ENCODE data around the gene RER1. TPM values are rescaled to one million over a fixed set of nuclear protein-coding genes. Genes with fewer than 3 reads are reported as not detected.
A peak's percentile ranks its signal among the peaks of the same experiment; 100 is the strongest.

The RER1 gene, protein sequence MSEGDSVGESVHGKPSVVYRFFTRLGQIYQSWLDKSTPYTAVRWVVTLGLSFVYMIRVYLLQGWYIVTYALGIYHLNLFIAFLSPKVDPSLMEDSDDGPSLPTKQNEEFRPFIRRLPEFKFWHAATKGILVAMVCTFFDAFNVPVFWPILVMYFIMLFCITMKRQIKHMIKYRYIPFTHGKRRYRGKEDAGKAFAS
- polyA plus RNA-seq (ENCODE audit: insufficient read length) = 72.7 TPM

DNA sequence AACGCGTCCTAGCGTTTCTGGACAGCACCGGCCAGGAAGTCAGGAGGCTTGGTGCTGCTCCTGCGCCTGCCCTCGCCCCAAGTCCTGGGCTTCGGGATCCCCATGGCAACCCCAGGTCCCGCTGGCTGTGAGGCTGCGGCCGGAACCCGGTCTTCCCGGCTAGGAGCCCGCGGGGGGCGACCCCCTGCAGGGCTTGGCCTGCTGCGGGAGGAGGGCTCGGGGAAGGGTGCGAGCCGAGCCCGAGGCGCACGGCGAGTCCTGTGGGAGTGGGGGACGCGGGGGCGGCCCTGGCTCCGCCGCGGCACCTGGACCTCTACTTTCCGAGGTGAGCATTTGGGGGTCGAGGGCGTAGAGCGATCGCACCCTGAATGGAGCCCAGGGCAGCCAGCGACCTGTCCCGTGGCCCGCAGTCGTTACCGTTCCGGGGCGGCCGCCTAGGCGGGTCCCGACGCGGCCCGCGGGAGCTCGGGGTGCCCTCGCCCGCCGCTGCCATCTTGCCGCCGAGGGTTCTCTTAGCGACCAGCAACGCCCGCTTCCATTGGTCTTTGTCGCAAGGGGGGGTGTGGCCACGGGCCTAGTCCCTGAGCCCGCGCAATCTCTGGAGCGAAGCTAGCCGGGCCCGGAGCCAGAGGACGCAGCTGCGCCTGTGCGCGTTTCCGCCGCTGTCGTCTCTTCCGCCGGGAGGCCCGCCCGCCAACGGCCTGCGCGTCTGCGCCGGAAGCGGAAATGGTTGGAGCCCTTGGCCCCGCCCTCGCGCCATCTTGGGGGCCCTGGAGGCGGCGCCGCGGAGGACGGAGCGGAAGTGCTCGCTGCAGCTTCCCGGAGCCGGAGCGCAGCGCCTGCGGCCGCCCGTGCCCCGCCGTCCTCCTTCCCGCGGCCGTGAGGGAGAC is at the start of gene RER1, which contains the start of gene MORN1:
RER1 (plus strand) TSS at position 801 of the 890 bp plus-strand sequence. CDS start 3,950 bp downstream, outside the sequence.
MORN1 (minus strand) TSS at position 514 of the 890 bp plus-strand sequence; CDS start at position 493, 21 bp downstream.
- DNase-seq = peak; percentile 100

DNA sequence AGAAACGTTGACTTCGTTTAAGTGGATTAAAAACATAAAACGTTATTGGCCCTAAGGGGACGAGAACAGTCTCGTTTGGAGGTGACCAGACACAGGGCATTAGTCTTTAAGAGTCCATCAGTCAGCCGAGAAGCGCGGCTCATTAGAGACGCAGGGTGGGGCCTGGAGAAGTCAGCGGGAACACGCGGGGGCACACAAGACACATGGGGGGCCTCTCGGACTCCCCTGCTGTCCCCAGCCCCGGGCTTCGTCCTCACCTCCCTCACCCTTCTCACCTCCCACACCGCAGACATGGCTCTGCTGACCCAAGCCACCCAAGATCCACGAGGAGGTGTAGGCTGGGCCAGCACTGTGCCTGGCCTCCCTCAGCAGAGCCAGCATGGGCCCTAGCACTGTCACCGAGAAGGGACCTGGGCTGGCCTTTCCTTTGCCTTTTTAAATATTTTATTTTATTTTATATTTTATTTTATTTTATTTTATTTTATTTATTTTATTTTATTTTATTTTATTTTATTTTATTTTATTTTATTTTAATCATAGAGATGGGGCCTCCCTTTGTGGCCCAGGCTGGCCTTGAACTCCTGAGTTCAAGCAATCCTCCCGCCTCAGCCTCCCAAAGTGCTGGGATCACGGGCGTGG is 49.1 kb upstream of the RER1 start:
- DNase-seq = no peak

DNA sequence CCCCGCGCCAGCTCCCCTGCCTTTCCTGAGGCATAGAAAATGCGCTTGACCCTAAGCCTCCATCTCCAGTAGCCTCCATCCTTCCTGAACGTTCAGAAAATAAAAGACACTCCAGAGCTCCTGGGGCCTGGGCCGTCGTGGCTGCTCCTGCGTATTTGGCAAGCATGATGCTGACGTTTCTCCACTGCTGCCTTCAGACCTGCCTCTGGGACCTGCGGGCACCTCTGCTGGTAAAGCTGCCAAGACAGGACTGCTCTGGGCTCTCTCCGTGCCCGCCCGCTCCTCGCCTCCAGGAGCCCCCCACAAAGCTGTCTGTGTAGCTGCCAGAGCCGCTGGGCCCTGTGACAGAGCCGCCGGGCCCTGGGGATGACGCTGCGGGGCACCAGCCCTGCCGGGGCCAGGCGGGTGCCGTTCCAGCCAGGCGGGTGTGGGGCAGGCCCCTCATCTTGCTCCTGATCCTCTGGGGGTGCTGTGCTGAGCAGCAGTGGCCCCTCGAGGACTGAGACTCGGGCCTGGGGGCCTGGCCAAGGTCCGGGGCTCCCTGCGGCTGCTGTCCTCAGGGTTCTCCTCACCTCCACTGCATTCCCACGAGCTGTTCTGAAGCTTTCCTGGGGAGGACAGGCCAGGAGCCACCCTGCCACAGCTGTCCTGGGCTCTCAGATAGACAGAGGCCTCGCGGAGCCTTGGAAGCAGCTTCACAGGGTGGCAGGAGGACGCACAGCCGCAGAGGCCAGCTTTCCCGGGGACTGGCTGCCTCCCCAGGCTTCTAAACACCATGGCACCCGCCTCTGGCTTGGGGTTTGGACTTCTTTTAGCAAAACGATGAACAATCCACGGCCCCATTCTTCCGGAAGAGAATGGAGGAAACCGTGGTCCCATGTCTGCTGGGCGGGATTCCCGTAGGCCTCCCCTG is 48.4 kb upstream of the RER1 start:
- DNase-seq = no peak

DNA sequence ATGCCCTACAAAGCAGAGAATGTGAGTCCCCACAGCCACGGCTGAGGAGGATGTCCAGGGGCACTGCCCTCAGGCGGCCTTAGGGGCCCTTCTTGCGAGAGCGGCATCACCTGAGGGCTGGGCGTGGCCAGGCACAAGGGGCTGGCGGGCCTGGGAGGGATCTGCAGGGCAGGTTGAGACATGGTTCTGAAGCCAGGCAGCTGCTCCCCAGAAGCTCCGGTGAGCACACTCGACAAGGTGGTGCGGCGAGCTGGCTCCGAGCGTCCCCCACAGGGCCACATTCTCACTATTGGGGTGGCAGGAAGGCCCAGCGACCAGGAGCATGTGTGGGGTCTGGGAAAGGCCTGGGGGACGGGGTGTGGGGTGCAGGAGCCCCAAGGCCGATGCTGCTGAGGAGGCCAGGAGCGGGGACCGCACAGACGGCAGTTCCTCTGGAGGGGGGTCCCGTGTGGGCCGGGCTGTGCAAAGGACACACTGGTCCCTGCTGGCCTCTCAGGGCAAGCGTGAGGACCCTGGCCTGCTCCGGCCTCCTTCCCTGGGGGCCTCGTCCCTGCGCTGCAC is 47.4 kb upstream of the RER1 start:
- no peak for DNase-seq

GRCh38 chr1:2344744-2345296 is 46.8 kb upstream of the RER1 start:
- DNase-seq = no peak

DNA sequence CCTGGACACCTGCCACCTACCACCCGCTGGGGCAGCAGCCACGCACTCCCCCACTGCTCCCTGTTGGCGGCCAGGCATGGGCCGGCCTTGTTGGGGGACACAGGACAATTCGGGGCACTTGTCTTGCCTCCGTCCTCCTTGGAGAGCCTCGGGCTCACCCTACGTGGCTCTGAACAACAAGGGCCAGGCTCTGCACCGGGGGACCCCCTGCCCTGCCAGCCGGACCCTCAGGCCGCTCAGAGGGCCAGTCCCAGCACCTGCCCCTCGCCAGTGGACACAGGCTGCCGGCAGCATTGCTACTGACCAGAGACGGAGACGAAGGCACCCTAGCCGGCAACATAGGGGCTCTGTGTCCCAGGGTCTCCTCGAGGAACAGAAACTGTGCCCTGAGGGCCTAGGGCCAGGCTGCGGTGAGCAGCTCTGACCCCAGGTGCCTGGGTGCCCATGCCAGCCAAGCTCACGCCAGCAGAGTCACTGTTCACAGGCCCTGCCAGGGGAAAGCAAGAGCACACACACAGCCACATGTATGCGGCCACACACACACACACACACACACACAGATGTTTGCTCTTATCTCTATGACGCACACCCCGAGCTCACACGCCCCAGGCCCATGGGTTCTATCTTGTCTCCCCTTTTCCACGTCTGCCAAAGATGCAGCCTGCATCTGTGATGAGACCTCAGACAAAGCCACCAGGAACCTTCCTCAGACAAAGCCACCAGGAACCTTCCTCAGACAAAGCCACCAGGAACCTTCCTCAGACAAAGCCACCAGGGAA is 46.2 kb upstream of the RER1 start:
- no peak for DNase-seq

- DNase-seq = no peak
Measured at GRCh38 chr1:2346691-2347408, 44.8 kb upstream of the RER1 start.

- DNase-seq = no peak
Measured at GRCh38 chr1:2347409-2347785, 44.2 kb upstream of the RER1 start.

DNA sequence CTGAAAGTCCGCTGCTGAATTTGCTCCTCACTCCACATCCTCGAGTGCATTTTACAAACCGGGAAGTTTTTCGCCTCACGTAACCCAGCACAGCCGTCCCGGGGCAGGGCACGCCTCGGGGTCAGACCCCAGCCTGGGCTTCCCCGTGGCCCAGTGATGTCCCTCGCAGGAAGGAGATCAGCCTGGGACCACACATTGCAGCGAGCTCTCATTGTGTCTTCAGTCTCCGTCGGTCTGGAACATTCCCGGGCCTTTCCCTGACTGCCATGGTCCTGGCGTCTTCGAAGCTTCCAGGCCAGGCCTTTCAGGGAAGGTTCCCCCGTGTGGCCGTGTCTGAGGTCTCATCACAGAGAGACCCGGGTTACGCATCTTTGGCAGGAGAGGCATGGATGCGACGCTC is 43.7 kb upstream of the RER1 start:
- DNase-seq = no peak

DNA sequence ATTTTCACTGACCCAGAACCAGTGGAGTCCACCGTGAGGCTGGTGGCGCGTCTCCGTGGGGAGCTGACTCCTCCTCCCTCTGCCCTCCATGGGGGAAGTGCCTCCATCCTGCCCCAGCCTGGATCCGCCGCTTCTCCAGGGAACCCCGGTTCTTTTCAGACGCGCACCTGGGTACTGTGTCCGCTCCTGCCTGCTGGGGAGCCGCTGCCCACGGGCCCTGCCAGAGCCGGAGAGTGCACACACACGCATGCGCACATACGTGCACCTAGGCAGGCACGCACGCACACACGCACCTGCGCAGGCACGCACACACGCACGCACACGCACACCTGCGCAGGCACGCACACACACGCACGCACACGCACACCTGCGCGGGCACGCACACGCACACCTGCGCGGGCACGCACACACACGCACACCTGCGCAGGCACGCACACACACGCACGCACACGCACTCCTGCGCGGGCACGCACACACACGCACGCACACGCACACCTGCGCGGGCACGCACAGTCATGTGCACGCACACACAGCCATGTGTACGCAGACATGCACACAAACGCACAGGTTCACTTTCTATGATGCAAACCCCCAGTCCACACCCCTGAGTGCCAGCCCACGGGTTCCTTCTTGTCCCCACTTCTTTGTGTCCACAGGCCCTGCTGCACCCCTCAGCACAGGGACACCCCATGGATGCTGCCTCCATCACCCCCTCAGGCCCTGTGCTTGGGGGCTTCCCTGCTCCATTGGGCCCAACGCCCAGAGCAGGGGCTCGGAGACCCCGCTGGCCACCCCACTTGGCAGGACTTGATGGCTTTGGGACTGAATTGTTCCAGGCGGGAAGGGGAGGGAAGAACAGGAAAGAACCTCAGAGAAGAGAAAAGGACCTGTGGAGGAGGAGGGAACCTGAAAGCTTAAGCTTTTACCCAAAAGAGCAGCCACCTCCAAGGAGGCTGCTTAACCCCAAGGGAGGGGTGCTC is 43.0 kb upstream of the RER1 start:
- no peak for DNase-seq

DNA sequence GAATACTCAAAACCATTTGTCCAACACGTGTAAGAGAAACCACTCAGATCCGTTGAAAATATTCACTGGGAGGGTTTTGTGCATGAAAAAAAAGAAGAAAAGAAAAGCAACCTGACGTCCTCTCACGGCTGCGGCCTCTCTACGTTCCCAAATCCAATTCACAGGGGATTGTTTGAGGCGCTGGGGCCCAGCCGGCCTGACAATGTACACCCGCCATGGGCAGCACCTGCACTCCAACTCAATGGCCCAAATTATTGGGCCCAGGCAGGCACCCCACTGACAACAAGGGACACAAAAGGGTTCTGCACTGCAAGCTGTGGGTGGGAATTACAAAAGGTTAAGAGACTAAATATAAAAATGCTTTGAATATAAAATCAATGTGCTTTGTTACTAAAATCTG is 41.8 kb upstream of the RER1 start:
- no peak for DNase-seq

GRCh38 chr1:2350501-2350900 is 41.1 kb upstream of the RER1 start:
- DNase-seq = no peak

- no peak for DNase-seq
Measured at GRCh38 chr1:2350911-2351655, 40.6 kb upstream of the RER1 start.

- DNase-seq = no peak
Measured at GRCh38 chr1:2351723-2352122, 39.9 kb upstream of the RER1 start.

GRCh38 chr1:2352341-2352896 is 39.2 kb upstream of the RER1 start:
- no peak for DNase-seq

DNA sequence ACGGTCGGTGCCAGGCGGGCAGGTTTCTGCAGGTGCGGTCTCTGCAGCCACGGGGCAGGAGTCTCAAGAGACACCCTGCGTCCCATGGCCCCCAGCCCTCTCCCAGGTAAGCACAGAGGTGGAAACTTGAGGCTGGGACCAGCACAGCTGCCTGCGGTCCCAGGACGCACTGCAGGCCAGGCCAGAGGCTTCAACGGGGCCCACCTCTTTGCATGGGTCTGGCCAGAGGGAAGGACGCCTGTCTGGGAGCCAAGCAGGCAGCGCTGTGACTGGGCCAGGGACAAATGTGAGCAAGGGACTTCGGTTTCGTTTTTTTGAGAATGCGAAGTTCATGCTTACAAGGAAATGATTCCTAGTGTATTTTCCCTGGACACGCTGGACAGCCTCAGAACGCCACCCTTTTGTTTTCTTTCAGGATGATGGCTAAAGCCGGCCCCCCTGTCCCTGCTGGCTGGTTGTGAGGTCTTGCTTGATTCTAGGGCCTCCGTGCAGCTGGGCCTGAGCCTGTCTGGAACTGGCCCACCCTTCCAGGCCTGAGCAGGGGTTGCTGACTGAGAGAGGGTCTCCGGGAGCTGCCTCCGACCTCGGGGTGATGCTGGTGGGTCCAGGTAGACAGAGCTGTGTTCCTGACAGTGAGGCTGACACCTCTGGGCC is 38.6 kb upstream of the RER1 start:
- DNase-seq = no peak
